Endothelial cell (in vitro differentiated cells): ENCODE results near the gene FRAS1. TPM values are rescaled to one million over a fixed set of nuclear protein-coding genes. Genes with fewer than 3 reads are reported as not detected.
"Not testable (repeated sequence)": the region's sequence is repeated elsewhere in the genome, so short reads cannot be mapped to it uniquely, and the experiment has no call there.

Experiments used
- DNase-seq: peaks from one replicate; pipeline ENCODE4 v3.0.0; 2021; ENCODE audit warnings: low spot score
- H3K27ac Mint-ChIP-seq: one replicate; pipeline ENCODE4 v1.8.0; 2021; ENCODE audit warnings: mixed read lengths, inconsistent platforms; ENCODE audit not compliant: unreplicated experiment
- H3K27me3 Mint-ChIP-seq: one replicate; pipeline ENCODE4 v1.8.0; 2021; ENCODE audit warnings: mild to moderate bottlenecking, moderate library complexity, mixed read lengths, inconsistent platforms; ENCODE audit not compliant: unreplicated experiment
- H3K36me3 Mint-ChIP-seq: one replicate; pipeline ENCODE4 v1.8.0; 2021; ENCODE audit warnings: mild to moderate bottlenecking, low read depth, mixed read lengths, inconsistent platforms; ENCODE audit not compliant: unreplicated experiment
- H3K4me1 Mint-ChIP-seq: one replicate; pipeline ENCODE4 v1.8.0; 2021; ENCODE audit warnings: mild to moderate bottlenecking, mixed read lengths, inconsistent platforms; ENCODE audit not compliant: unreplicated experiment
- H3K4me3 Mint-ChIP-seq: one replicate; pipeline ENCODE4 v1.8.0; 2021; ENCODE audit warnings: mild to moderate bottlenecking, mixed read lengths, inconsistent platforms; ENCODE audit not compliant: unreplicated experiment
- H3K9me3 Mint-ChIP-seq: one replicate; pipeline ENCODE4 v1.8.0; 2021; ENCODE audit warnings: mixed read lengths, inconsistent platforms; ENCODE audit not compliant: unreplicated experiment
- CTCF ChIP-seq: fragments of 200-600 bp; sonication (generic); IDR thresholded peaks from one replicate; pipeline ENCODE4 v1.5.0; 2021; ENCODE audit warnings: antibody characterized with exemption; ENCODE audit not compliant: unreplicated experiment
- total RNA-seq: library from RNA; stranded (reverse); fragmentation: NEBNext Ultra II Directional; extraction: Animal tissue kit (Norgen Biotek cat#: 25700); gene quantifications from one replicate; pipeline ENCODE4 v1.2.1, GENCODE V29; 2021; ENCODE audit not compliant: unreplicated experiment

FRAS1 gene
- total RNA-seq, 1 donor from 2014 or later = 51.7 TPM

- no peaks in the 10 kb centered on the region for H3K9me3 Mint-ChIP-seq
- no peak overlapping the region for H3K4me3 Mint-ChIP-seq
- no peak overlapping the region for H3K27ac Mint-ChIP-seq
- no peak for TF ChIP-seq CTCF
- no peaks in the 10 kb centered on the region for H3K27me3 Mint-ChIP-seq
- DNase-seq = no peak
- peaks cover 18% of the 10 kb centered on the region for H3K4me1 Mint-ChIP-seq
- H3K36me3 Mint-ChIP-seq = no peaks in the 10 kb centered on the region
Observed at GRCh38 chr4:78545275-78546246, 488.4 kb downstream of the FRAS1 start.

GRCh38 chr4:78547899-78548298 is 490.8 kb downstream of the FRAS1 start:
- not testable (repeated sequence) for H3K27ac Mint-ChIP-seq, DNase-seq, H3K27me3 Mint-ChIP-seq, H3K9me3 Mint-ChIP-seq, H3K4me3 Mint-ChIP-seq, H3K36me3 Mint-ChIP-seq
- peaks cover 22% of the 10 kb centered on the region for H3K4me1 Mint-ChIP-seq

- not testable (repeated sequence) for H3K36me3 Mint-ChIP-seq, H3K4me3 Mint-ChIP-seq, H3K27ac Mint-ChIP-seq, DNase-seq, H3K9me3 Mint-ChIP-seq, H3K27me3 Mint-ChIP-seq
- peaks cover 22% of the 10 kb centered on the region for H3K4me1 Mint-ChIP-seq
Observed at GRCh38 chr4:78548889-78549288, 491.8 kb downstream of the FRAS1 start.

- Mint-ChIP-seq H3K4me1 (peaks cover 16% of the 10 kb centered on the region), H3K27ac (peak within 1 kb of the TSS; percentile 80), H3K36me3 (peaks cover 10% of the 10 kb centered on the region), H3K4me3 (peak within 1 kb of the TSS; percentile 91), H3K27me3 (peaks cover 3% of the 10 kb centered on the region), H3K9me3 (no peaks in the 10 kb centered on the region)
- TF ChIP-seq CTCF = no peak
- peak; percentile 33 for DNase-seq
Observed at GRCh38 chr4:78551420-78552351, 494.6 kb downstream of the FRAS1 start, which contains the start of gene ANXA3. Gene ANXA3 (plus strand): TSS chr4:78551770. CDS start chr4:78554474, 2,704 bp downstream.

- Mint-ChIP-seq H3K27ac (peak overlapping the region; percentile 80), H3K27me3 (peaks cover 3% of the 10 kb centered on the region)
- DNase-seq = no peak
Observed at GRCh38 chr4:78552389-78553042, 495.4 kb downstream of the FRAS1 start.

More at GRCh38 chr4:78552389-78553042, 495.4 kb downstream of the FRAS1 start:
- peak overlapping the region; percentile 83 for H3K4me3 Mint-ChIP-seq
- peaks cover 10% of the 10 kb centered on the region for H3K36me3 Mint-ChIP-seq
- TF ChIP-seq CTCF = no peak
- H3K4me1 Mint-ChIP-seq = peaks cover 16% of the 10 kb centered on the region
- no peaks in the 10 kb centered on the region for H3K9me3 Mint-ChIP-seq
